OCI-LY3 (cell line): ENCODE data around the gene FBRSL1.

Source experiments
- EZH2phosphoT487 ChIP-seq: fragments of 200-600 bp; shearing (Covaris generic); IDR thresholded peaks from 2 replicates; pipeline ENCODE4 v1.6.1; 2018; ENCODE audit warnings: antibody characterized with exemption, mixed run types, low read depth
- TF ChIP-seq, protein P1 (sequence below): fragments of 200-600, 300-600 bp; sonication (generic); IDR thresholded peaks from 2 replicates; pipeline ENCODE4 v1.5.1; 2014; ENCODE audit warnings: antibody characterized with exemption, low read length, low read depth

DNA sequence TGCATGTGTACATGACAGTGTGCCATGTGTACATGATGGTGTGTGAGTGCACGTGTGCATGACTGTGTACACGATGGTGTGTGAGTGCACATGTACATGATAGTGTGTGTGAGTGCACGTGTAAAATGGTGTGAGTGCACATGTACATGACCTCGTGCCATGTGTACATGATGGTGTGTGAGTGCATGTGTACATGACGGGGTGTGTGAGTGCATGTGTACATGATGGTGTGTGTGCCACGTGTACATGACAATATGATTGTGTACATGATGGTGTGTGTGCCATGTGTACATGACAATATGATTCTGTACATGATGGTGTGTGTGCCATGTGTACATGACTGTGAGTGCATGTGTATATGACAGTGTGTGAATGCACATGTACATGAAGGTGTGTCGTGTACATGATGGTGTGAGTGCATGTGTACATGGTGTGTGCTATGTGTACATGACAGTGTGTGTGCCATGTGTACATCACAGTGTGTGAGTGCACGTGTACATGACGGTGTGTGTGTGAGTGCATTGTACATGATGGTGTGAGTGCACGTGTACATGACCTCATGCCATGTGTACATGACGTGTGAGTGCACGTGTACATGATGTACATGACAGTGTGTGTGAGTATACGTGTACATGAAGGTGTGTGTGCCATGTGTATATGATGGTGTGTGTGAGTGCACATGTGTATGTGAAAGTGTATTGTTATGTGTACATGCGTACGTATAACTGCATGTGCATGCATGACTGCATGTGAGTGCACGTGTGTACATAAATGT, 46.3 kb downstream of the FBRSL1 start:
- TF ChIP-seq, protein P1, sequence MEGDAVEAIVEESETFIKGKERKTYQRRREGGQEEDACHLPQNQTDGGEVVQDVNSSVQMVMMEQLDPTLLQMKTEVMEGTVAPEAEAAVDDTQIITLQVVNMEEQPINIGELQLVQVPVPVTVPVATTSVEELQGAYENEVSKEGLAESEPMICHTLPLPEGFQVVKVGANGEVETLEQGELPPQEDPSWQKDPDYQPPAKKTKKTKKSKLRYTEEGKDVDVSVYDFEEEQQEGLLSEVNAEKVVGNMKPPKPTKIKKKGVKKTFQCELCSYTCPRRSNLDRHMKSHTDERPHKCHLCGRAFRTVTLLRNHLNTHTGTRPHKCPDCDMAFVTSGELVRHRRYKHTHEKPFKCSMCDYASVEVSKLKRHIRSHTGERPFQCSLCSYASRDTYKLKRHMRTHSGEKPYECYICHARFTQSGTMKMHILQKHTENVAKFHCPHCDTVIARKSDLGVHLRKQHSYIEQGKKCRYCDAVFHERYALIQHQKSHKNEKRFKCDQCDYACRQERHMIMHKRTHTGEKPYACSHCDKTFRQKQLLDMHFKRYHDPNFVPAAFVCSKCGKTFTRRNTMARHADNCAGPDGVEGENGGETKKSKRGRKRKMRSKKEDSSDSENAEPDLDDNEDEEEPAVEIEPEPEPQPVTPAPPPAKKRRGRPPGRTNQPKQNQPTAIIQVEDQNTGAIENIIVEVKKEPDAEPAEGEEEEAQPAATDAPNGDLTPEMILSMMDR: no peak
- TF ChIP-seq EZH2phosphoT487: no peak
